Upper lobe of right lung (tissue), 1 donor: Measurements from ENCODE around the gene USP31. TPM values are rescaled to one million over a fixed set of nuclear protein-coding genes. Genes with fewer than 3 reads are reported as not detected.

Experiments used
- ATAC-seq: fragments of 200-7000 bp; cut with Tn5 transposase; one replicate; pipeline ENCODE4 v1.9.1; 2020; ENCODE audit warnings: mild to moderate bottlenecking, moderate library complexity
- DNase-seq: peaks from one replicate; pipeline ENCODE4 v3.0.0-alpha.2; 2020
- H3K27ac ChIP-seq: fragments of 200-600 bp; one replicate; pipeline ENCODE4 v1.8.0; 2022
- H3K27me3 ChIP-seq: fragments of 200-600 bp; one replicate; pipeline ENCODE4 v1.8.0; 2022; ENCODE audit warnings: mild to moderate bottlenecking
- H3K36me3 ChIP-seq: fragments of 200-600 bp; one replicate; pipeline ENCODE4 v1.8.0; 2022
- H3K4me1 ChIP-seq: fragments of 200-600 bp; one replicate; pipeline ENCODE4 v1.8.0; 2022
- H3K4me3 ChIP-seq: fragments of 200-600 bp; one replicate; pipeline ENCODE4 v1.8.0; 2022; ENCODE audit warnings: mild to moderate bottlenecking
- H3K9me3 ChIP-seq: fragments of 200-600 bp; one replicate; pipeline ENCODE4 v1.8.0; 2022
- intact Hi-C: fragments of 100-400 bp; cut with DNase I; formaldehyde crosslinking; loops from one replicate; pipeline ENCODE4 v1.11.0; 2022
- total RNA-seq: library from RNA; stranded (reverse); fragmentation: NEBNext Ultra II Directional; extraction: Animal tissue kit (Norgen Biotek cat#: 25700); gene quantifications from one replicate; pipeline ENCODE4 v1.2.1, GENCODE V29; 2021
- TF ChIP-seq, protein P1 (sequence below): fragments of 200-600 bp; IDR thresholded peaks from one replicate; pipeline ENCODE4 v1.8.0; 2022; ENCODE audit warnings: antibody characterized with exemption
- donor health status: DM: no; HTN: yes; CAD: no; lungs with severe emphysema.

USP31 gene
- total RNA-seq, 1 donor from 2014 or later = 15.9 TPM

DNA sequence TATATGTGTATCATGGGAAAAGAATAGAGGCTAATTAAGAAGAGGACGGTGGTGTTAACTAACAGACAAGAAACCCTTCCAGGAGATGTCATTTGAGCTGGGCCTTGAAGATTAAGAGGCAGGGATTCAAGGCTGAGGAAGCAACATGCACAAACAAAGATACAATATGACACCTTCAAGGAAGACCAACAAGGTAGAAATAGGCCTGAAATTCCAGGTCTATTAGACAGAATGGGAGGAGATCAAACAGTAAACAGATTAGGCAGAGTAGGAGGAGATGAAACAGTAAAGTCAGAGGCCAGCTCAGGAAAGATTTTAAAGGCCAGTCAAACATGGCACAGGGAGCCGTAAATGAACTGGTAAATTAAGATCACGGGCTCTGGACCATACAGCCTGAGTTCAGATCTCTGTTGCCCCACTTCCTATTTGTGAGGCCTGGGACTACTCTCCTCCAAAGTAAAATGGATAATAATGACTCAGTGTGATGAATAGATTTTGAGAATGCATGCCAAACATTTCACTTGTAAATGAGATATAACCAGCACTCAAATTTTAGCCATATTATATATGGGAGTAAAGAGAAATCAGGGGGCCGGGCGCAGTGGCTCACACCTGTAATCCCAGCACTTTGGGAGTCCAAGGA lies 38.9 kb downstream of the USP31 start:
- Histone ChIP-seq H3K27ac (no peak overlapping the region), H3K36me3 (peaks cover 6% of the 10 kb centered on the region), H3K4me1 (no peaks in the 10 kb centered on the region), H3K9me3 (no peaks in the 10 kb centered on the region), H3K27me3 (no peaks in the 10 kb centered on the region), H3K4me3 (no peak overlapping the region)
- TF ChIP-seq, protein P1, sequence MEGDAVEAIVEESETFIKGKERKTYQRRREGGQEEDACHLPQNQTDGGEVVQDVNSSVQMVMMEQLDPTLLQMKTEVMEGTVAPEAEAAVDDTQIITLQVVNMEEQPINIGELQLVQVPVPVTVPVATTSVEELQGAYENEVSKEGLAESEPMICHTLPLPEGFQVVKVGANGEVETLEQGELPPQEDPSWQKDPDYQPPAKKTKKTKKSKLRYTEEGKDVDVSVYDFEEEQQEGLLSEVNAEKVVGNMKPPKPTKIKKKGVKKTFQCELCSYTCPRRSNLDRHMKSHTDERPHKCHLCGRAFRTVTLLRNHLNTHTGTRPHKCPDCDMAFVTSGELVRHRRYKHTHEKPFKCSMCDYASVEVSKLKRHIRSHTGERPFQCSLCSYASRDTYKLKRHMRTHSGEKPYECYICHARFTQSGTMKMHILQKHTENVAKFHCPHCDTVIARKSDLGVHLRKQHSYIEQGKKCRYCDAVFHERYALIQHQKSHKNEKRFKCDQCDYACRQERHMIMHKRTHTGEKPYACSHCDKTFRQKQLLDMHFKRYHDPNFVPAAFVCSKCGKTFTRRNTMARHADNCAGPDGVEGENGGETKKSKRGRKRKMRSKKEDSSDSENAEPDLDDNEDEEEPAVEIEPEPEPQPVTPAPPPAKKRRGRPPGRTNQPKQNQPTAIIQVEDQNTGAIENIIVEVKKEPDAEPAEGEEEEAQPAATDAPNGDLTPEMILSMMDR = no peak
- ATAC-seq (no peak), DNase-seq (no peak)
- intact Hi-C loops = no loop called here

DNA sequence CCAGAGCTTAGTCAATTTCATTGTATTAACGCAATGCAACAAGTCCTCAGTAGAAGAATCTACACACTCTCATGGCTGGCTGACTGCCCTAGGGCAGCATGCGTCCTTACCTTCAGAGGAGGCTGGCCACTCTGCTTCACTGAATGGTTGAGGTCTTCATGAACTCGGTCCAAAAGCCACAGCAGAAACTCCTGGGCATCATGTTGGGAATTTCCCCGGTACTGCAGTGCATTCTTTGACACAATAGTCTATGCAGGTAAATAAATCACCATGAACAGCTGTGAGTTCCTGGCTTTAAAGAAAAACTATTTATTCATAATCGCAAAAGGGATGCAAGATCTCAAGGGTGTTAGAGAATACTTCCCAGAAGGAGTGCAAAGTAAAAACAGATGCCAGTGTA lies 41.3 kb downstream of the USP31 start:
- peaks cover 11% of the 10 kb centered on the region for H3K36me3 ChIP-seq
- DNase-seq = no peak
- TF ChIP-seq, protein P1 = no peak
- no peaks in the 10 kb centered on the region for H3K27me3 ChIP-seq
- intact Hi-C loops = no loop called here
- no peak overlapping the region for H3K4me3 ChIP-seq
- H3K4me1 ChIP-seq = no peaks in the 10 kb centered on the region
- H3K9me3 ChIP-seq = no peaks in the 10 kb centered on the region
- no peak overlapping the region for H3K27ac ChIP-seq
- no peak for ATAC-seq

DNA sequence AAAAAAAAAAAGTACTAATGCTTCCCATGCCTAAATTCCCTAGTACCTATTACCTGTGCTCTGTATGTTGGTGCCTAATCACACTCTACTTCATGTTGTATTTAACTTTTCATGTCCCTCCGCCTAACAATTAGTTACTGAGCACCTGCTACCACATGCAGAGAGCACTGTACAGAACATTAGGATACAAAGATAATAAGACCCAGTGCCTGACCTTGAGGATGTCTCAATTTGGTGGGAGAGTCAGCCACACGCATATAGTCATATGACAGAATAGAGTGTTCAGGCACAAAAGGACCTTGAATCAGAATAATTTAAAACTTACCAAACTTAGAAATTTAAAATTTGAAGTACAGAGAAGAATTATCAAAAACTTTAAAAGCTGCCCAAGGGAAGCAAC lies 42.1 kb downstream of the USP31 start:
- DNase-seq = no peak
- Histone ChIP-seq H3K9me3 (no peaks in the 10 kb centered on the region), H3K27me3 (no peaks in the 10 kb centered on the region), H3K4me3 (no peak overlapping the region), H3K27ac (no peak overlapping the region), H3K36me3 (peaks cover 11% of the 10 kb centered on the region), H3K4me1 (no peaks in the 10 kb centered on the region)
- no peak for ATAC-seq
- intact Hi-C loops = no loop called here
- TF ChIP-seq, protein P1 = no peak

DNA sequence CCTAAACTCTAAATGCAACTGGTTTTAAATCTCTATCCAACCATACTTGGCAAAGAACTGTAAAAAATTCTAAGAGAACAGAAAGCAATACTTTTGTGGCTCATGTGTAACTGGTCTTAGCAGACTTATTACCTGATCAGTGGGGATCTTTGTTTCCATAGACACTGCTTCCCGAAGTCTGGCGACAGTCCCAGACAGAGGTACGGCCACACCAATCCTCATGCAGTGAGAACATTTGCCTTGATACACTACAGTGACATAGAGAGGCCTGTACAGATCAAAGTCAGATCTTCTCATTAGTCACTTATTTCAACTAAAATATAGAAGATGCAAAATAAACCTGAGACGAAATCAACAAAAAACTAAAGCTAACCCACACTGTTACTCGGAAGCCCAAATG lies 43.9 kb downstream of the USP31 start:
- TF ChIP-seq, protein P1 = no peak
- no peak for ATAC-seq
- H3K27ac ChIP-seq = no peak overlapping the region
- intact Hi-C loops = no loop called here
- H3K4me1 ChIP-seq = no peaks in the 10 kb centered on the region
- H3K9me3 ChIP-seq = no peaks in the 10 kb centered on the region
- no peaks in the 10 kb centered on the region for H3K27me3 ChIP-seq
- no peak overlapping the region for H3K4me3 ChIP-seq
- no peak for DNase-seq
- peaks cover 17% of the 10 kb centered on the region for H3K36me3 ChIP-seq

DNA sequence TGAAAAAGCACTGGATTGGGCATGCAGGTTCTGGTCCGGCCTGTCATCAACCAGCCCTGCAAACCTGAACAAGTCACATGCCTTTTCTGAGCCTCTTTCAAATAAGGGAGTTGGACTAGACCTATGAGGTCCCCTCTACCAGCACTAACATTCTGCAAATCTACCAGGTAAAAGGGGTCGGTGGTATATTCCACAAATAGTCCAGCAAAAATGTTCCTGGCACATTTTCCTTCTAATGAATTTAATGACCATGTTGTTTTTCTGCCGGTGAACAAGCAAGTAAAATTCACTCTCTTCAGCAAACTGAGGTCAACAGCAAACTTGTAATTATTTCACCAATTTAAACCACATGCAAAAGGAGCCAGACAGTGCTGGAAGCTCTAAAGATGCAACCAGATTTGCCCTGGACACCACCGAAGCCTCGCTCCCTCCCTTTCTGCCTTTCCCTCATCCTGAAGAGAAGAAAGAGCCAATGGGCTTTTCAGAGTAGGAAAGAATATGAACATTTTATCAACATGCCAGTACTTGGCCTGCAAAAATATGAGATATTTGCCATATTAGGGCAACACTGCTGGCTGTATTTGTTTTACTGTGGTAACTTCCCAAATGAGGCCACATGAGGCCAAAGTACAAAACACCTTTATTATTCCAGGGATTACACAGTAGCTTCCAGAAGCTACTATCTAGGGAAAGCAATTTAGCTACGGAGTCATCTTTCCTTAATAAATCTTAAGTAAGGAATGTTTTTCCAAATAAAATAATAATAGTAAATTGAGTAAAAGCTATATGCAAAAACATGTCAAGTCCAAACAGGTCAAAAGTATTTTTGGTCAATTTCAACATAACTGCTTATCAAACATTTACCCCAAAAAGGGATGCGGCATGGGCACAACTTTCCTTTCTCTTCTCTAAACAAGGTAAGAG lies 45.0 kb downstream of the USP31 start:
- no peak for DNase-seq
- H3K27me3 ChIP-seq = no peaks in the 10 kb centered on the region
- peaks cover 18% of the 10 kb centered on the region for H3K36me3 ChIP-seq
- no peaks in the 10 kb centered on the region for H3K9me3 ChIP-seq
- TF ChIP-seq, protein P1 = no peak
- H3K27ac ChIP-seq = no peak overlapping the region
- no peaks in the 10 kb centered on the region for H3K4me1 ChIP-seq
- intact Hi-C loops = no loop called here
- no peak for ATAC-seq
- H3K4me3 ChIP-seq = no peak overlapping the region
